ENCODE data around the gene TMF1.

DNA sequence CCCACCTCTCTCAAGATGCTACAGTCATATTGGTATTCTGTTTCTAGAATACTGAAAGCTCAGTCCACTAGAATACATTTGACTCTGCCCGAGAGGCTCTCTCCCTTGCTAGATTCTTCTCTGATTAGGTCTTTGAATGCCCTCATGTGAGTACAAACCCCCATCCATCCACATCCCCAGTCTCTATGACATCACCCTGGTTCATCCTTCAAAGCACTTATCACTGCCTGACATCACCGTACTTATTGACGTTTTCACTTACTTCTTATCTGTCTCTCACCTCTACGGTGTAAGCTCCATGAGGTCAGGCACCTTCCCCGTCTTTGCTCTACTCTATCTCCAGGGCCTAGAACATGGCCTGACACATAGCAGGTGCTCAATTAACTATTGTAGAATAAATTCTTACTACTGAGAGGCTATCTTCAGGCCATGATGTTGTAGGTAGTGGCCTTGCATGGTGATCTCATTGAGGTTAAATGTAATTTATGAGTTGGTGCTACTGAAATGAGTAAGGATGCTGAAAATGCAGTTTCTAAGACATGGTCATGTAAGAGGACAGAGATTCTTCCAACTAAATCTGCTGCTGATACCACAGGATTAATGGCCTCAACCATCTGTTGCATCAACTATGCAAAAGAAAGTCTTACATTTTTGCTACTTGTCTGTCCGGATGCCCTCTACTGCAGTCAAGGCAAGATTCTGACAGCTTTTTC lies 65.5 kb downstream of the TMF1 start:
- TF ChIP-seq, protein P1, sequence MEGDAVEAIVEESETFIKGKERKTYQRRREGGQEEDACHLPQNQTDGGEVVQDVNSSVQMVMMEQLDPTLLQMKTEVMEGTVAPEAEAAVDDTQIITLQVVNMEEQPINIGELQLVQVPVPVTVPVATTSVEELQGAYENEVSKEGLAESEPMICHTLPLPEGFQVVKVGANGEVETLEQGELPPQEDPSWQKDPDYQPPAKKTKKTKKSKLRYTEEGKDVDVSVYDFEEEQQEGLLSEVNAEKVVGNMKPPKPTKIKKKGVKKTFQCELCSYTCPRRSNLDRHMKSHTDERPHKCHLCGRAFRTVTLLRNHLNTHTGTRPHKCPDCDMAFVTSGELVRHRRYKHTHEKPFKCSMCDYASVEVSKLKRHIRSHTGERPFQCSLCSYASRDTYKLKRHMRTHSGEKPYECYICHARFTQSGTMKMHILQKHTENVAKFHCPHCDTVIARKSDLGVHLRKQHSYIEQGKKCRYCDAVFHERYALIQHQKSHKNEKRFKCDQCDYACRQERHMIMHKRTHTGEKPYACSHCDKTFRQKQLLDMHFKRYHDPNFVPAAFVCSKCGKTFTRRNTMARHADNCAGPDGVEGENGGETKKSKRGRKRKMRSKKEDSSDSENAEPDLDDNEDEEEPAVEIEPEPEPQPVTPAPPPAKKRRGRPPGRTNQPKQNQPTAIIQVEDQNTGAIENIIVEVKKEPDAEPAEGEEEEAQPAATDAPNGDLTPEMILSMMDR (IDR thresholded peaks at IDR 0.05; ENCODE audit: low read depth, low read length), result no peak
- TF ChIP-seq EZH2phosphoT487 (IDR thresholded peaks at IDR 0.05; ENCODE audit: low read depth), result no peak

Measured in OCI-LY3 (cell line).